GM19238 (cell line): ENCODE data around the gene NAPSA.
A peak's percentile ranks its signal among the peaks of the same experiment; 100 is the strongest.
"Not testable (repeated sequence)": the region's sequence is repeated elsewhere in the genome, so short reads cannot be mapped to it uniquely, and the experiment has no call there.

ENCODE experiments used
- DNase-seq: peaks from one replicate; pipeline ENCODE4 v3.0.0; 2011; ENCODE audit warnings: low spot score; ENCODE audit not compliant: insufficient read length

The NAPSA gene

DNA sequence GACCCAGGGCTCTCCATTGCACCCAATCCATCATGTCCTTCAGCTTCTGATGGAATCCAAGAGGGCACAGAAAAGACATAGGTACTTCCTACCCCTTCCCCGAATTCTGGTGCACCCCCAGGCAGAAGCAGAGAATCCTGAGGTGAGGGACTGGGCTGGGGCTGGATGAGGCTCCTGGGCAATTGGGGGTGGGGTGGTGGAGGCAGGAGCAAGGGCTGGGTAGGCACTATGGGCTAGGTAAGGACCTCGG lies 33.5 kb downstream of the NAPSA start:
- DNase-seq, result no peak

DNA sequence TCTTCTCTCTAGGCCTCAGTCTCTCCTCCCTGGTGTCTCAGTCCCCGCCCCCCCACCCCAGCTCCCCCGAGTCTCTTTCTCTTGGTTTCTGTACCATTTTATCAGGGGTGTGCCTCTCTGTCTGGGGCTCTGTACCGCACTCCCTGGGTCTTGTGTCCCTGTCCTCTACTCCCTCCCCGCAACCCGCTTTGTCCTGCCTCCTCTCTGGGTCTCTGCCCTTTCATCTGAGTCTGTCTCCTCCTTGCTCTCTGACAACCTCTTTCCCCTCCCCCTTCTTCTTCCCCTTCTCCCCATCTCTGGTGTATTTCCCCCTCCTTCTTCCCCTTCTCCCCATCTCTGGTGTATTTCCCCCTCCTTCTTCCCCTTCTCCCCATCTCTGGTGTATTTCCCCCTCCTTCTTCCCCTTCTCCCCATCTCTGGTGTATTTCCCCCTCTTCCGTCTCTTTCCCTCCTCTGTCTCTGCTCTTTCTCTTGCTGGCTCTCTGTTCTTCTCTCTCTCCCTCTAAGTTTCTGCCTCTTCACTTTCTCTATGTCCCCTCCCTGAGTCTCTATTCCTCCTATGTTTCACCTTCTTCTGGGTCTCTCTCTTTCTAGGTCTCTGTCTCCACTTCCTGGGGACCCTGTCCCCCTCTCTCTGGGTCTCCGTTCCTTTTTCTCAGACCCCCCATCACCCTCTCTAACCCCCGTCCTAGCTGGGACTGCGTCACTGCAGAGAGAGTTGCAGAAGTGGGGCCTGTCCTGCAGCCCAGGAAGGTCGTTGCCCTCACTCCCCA lies 34.0 kb downstream of the NAPSA start:
- no peak for DNase-seq

DNA sequence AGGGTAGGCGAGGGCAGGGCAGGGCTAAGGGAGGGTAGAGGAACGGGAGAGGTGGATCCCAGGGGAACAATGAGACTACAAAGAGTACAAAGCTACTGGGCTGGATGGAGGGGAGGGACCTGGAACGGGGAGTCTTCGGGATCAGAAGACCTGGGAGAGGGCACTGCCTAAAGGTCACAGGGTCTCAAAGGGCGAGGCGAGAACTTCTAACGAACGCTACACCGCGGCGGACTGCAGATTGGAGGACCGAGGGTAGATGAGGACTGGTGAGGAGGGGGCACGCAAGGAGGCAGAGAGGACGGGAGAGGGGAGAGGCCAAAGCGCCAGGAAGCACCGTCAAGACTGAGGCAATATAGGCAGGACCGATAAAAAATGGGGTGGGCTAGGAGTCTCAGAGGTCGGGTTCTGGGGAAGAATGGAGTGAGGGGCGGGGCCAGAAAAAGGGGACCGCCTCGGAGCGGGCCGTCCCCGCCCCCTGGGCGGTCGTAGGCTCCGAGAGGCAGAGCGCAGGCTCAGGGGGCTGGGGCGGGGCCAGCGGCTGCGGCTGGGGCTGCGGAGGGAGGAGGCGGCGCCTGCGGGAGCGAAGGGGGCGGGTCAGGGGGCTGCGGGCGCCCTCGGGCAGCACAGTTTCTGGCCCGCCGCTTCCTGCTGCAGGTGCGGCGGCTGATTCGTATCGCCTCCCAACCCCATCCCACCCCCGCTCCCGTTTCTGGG lies 34.9 kb downstream of the NAPSA start:
- DNase-seq, result peak; percentile 72

DNA sequence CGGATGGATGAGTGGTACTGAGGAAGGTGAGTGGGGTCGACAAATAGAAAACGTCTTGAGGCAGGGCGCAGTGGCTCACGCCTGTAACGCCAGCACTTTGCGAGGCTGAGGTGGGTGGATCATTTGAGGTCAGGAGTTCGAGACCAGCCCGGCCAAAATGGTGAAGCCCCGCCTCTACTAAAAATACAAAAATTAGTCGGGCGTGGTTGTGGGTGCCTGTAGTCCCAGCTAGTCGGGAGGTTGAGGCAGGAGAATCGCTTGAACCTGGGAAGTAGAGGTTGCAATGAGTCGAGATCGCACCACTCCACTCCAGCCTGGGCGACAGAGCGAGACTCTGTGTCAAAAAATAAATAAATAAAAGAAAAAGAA lies 35.5 kb downstream of the NAPSA start:
- not testable (repeated sequence) for DNase-seq

DNA sequence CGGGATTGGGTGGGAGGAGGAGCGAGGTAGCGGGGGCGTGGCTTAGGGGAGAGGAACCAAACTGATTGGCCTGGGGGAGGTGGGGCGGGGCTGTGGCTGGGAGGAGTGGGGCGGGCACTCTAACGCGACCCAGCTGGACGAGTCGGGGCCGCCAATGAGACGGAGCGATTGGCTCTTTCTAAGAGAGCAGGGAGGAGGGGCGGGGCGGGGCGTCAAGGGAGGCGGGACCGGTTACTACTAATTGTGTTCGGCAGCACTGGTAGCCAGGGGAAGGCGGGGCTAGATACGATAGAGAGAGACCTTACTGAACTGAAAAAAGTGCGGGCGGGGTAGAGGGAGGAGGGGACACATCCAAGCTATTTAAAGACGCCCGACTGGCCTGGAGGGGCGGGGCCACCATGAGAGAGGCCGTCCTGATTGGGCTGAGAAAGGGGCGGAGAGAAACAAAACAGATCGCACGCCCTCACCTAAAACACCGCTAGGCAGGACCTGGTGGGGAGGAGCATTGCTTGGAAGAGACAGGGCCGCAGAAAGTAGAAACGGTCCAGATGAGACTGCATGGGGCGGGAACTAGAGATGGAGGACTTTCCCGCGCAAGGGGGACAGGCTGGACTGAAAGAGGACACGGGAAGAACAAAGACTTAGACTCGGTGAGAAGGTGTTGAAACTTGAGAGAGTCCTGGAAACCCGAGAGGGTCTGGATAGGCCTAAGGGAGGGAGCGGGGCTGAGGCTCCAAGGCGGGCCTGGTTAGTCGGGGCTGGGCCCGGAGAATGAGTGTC lies 36.1 kb downstream of the NAPSA start, which contains the start of gene KCNC3:
TSS of gene KCNC3 (minus strand) at position 232 of the 780 bp plus-strand sequence. CDS start 295 bp downstream, outside the sequence.
- DNase-seq, result peak; percentile 96

DNA sequence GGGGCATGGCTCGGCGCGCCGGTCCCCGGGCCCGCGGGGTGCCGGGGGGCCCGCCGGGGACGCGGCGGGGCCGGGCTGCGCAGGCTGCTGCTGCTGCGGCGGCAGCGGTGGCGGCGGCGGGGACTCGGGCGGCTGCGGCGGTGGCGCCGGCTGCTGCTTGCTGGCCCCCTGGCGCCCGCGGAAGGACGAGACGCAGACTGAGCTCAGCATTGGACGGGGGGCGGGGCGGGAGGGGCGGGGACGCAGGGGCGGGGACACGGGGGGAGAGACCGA lies 36.6 kb downstream of the NAPSA start:
- DNase-seq, result no peak

DNA sequence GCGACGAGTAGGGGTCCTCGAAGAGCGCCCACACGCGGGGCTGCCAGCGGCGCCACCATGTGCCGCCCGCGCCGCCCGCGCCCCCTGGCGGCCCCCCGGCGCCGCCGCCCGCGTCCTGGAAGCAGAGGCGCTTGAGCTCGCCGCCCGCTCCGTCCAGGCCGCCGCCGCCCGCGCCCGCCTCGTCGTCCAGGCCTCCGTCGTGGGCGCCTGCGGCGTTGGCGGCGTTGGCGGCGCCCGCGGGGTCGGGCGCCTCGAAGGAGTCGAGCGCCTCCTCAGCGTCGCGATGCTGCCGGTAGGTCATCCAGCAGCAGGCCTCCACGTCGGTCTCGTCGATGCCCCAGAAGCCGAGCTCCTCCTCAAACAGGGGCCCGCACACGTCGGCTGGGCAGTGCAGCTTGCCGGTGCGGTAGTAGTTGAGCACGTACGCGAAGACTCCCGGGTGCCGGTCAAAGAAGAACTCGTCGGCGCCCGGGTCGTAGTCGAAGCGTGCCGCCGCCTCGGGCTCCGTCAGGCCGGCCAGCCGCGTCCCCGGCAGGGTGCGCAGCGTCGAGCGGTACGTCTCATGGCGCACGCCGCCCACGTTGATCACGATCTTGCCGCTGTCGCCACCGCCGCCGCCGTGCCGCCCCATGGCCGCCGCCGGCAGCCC lies 37.1 kb downstream of the NAPSA start:
- DNase-seq, result no peak

DNA sequence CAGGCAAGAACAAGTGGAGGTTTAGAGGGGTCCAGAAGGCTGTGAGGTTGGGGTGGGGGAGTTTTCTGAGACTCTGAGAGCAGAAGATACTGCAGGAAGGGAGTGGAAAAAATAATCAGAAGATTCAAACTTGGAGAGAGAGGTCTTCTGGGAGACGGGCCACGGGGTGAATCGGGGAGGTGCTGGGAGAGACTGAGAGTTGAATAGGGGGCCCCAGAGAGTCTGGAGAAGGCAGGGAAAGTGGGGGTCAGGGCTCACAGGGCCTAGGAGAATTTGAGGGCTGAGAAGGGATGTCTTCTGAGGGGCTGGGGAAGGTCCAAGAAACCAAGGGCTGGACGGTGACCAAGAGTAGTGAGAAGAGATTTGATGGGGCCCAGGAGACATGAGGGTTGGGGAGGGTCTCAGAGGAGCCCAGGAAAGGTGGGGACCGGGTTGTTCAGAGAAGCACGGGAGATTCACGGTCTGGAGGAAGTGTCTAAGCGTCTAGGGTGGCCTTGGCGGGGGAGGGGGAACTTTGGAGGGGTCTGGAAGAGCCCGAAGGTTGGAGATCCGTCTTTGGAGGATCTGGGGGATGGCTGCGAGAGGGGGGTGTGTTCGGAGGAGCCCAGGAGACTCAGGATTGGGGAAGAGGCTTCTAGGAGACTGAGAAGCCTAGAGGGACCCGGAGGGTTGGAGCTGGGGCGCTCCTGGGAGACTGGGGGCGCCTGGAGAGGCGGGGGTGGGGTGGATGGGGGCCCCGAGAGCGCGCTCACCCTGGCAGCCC lies 37.8 kb downstream of the NAPSA start:
- DNase-seq, result no peak

DNA sequence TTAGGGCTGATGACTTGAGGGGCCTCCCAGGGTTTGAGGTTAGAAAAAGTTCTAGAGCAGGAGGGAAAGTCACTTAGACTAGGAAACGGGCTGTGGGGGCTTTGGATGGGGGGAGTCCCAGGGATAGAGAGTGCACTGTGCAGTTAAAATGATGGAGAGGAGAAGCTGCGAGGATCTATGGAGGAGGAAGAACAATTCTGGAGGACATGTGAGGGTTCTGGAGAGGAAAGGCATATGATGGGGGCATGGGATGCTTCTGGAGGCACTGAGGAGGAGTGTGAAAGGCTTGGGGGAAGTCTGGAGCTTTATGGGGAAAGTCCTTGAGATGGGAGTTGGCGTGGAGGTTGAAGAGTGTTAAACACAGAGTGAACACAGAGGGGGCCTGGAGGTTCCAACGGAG lies 38.4 kb downstream of the NAPSA start:
- DNase-seq, result no peak

DNA sequence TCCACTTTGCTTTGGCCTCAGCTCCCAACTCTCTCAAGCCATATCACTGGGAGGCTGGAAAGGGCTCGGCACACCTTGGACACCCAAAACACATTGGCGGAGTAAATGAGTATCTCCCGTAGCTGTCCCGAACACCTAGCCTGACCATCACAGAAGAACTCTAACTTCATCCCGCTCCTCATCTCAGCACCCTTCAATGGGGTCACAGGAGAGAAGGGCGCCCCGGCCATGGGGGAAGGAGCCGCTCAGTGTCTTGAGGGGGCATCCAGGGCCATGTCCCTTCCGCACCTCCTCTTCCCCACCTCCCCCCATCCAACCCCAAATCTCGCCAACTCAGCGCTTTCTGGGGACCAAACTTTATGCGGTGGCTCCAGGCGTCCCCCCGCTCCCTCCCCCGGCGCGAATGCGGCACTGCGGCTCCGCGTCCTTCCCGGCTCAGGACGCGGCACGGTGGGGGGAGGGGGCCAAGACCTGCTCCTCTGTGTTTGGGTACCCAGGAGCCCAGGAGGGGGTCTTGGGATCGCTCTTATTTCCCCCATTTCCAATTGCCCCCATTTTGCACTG lies 39.3 kb downstream of the NAPSA start:
- no peak for DNase-seq

DNA sequence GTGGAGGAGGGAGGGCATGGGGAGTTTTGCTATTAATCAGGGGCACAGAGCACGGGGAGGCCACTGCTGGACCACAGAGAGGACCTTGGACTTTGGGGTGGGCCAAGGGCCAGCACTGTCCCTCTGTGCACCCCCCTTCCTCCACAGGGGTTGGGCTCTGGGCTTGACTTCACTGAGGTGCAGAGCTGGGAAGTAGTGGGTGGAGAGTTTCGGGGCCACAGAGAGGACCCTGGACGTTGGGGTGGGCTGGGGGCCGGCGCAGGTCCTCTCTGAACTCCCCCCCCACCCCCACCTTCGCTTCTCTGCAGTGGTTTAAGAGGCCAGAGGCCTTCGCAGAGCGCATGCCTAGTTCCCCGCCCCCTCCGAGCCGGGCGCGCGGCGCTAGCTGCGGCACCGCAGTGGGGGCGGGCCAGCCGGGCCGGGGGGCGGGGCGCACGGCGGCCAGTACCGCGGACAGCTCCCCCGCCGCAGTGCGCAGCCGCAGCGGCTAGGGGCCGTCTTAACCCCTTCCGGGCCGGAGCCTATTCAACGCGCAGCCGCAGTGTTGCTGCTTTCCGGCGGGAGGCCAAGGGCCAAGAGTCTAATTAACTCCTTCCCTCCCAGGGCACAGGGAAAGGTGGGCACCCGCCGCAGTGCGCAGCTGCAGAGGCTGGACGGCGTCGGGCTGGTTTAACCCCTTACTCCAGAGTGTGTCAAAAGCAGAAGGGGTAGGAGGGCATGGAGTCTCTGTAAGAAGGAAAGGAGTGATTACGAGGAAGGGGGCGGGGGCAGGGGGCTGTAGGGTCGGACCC lies 39.9 kb downstream of the NAPSA start:
- DNase-seq, result peak; percentile 92

DNA sequence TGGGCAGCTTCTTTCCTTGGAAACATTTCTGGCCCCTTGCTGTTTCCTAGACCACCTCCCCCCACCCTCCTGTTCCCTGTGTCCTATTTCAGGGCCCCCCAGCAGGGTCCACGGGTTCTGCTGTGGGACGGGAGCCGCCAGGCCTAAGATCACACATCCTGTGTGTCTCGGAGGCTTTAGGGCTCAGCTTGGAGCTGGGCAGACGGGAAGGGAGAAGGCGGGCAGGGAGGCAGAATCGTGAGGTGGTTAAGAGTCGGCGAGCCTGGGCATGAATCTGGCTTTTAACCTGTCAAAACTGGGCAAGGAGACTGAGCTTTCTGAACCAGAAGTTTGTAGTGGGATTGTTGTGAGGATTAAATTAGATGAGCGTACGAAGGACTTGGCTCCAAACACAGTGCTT lies 41.1 kb downstream of the NAPSA start:
- no peak for DNase-seq

DNA sequence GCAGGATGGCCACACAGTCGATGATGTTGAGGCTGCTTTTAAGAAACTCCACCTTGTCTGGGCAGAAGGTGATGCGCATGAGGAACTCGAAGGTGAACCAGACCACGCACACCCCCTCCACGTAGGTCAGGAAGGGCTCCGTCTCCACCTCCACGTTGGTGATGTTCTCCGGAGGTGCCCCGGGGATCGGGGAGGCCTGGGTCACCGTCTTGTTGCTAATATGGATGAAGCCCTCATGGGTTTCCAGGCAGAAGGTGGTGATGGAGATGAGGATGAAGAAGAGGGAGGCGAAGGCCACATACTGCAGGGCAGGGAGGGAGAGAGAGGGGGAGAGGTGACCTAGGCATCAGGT lies 41.7 kb downstream of the NAPSA start:
- DNase-seq, result no peak

DNA sequence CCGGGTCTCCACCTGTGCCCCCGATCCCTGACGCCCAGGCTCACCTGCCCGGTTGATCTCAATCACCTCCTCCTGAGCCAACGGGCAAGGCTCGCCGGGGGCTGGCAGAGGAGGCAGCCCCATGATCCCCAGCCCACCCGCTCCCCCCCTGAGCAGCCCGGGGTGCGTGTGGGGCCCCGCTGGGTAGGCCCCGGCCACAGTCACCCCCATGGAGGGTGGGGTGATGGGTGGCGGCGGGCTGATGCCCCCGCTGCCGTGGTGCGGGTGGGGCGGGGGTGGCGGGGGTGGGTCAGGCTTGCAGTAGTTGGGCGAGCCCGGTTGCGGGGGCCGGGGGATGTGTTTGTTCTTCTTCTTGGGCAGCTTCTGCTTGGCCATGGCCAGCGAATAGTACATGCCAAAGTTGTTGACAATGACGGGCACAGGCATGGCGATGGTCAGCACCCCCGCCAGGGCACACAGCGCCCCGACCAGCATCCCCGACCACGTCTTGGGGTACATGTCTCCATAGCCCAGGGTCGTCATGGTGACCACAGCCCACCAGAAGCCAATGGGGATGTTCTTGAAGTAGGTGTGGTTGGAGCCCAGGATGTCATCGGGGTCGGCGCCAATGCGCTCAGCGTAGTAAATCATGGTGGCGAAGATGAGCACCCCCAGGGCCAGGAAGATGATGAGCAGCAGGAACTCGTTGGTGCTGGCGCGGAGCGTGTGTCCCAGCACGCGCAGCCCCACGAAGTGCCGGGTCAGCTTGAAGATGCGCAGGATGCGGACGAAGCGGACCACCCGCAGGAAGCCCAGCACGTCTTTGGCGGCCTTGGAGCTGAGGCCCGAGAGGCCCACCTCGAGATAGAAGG lies 42.3 kb downstream of the NAPSA start:
- DNase-seq, result no peak

DNA sequence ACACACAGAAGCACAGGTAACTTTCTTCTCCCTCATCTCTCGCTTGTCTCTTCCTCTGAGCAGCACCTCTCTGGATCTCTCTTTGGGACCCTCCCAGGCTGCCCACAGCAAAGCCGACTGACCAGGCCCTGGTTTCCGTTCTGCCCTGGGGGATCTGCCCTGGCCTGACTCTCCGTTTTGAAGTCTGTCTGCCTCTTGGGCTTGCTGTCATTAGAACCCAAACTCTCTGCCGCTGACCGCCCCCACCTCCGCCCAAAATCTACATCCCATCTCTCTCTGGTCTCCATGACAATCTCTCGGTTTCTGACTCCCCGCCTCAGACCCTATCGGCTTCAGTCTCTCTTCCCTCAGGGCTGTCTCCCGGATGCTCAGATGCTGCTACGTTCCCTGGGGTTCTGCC lies 43.2 kb downstream of the NAPSA start:
- DNase-seq, result no peak

DNA sequence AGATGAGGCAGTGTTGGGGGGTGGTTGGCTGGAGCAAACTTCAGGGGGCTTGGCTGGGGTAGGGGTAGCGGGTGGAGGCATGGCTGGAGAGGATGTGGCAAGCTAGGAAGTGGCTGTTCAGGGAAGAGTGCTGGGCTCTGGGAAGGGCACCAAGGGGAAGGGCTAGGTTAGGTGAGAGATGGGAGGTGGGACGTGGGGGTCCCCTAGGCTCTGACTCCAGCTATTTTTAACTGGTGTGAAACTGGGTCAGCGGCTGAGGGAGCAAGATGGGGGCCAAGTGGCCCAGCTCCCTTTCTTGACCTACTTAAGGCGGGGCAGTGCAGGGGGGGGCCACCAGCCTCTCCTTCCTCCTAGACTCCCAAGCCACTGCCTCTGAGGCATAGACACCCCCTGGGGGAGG lies 43.6 kb downstream of the NAPSA start:
- no peak for DNase-seq

DNA sequence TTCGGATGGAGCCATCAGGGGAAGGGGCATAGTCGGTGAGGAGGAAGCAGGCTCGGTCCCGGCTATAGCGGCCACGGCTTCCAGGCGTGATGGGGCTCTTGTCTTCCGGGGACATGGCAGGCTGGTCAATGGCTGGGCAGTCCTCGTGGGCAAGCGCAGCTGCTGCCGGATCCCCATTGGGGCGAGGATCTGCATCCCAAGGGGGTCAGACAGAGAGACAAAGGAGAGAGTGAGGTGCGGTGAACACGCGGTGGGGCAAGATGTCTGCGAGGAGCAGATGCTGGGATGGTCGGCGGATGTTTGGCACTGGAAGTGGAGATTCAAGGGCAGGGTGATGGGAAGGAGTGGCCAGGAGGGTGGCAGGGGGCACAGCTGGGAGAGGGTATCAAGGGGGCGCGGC lies 44.8 kb downstream of the NAPSA start:
- DNase-seq, result no peak

DNA sequence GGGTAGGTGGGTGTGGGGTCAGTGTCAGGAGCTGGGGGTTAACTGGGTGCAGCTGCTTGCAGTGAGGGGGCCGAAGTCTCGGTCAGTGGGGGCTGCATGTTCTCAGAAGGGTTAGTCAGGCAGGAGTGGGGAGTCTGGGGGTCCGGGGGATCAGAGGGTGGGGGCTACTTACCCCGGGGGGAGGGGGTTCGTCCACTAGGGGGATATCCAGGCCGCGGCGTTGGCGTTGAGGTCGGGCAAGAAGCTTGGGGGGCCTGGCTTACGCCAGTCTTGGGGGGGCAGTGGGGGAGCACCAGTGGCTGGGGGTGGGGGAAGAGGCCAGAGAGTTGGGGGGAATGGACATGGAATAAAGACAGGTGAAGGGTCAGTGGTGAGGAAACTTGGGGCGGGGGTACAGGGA lies 45.4 kb downstream of the NAPSA start:
- no peak for DNase-seq

DNA sequence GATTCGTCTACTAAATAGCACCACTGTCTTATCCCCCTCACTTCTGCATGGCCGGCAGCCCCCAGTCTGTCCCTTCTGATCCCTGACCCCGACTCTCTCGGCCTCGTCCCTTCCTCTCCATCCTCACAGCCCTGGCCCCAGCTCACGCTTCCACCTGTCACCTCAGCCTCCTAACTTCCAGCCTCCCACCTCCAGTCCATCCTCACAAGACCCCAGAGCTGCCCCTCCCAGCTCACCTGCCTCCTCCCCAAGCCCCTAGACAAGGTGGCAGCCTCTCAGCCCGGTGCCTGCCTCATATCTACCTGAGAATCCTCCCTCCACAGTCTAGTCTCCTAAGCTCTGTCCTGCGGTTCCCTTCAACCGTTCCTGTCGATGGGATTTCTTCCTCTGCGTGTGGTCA lies 46.3 kb downstream of the NAPSA start:
- no peak for DNase-seq

DNA sequence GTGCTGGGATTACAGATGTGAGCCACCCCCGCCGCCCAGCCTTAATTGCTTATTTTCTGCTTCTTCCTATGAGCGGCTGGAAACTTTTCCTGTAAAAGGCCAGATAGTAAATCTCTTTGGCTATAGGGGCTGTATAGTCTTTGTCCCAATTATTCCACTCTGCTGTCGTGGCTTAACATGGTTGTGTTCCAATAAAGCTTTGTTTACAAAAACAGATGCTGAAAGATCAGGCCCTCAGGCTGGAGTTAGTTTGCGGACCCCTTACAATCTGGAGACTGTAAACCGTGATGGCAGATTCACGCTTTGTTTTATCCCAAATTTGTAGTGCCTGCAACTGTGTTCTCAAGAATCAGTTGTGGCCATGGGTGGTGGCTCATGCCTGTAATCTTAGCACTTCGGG lies 47.0 kb downstream of the NAPSA start:
- no peak for DNase-seq
